ENCODE data around the gene OR9Q1. TPM values are rescaled to one million over a fixed set of nuclear protein-coding genes. Genes with fewer than 3 reads are reported as not detected.

Gene OR9Q1
- total RNA-seq, 1 donor from 2014 or later = not detected

DNA sequence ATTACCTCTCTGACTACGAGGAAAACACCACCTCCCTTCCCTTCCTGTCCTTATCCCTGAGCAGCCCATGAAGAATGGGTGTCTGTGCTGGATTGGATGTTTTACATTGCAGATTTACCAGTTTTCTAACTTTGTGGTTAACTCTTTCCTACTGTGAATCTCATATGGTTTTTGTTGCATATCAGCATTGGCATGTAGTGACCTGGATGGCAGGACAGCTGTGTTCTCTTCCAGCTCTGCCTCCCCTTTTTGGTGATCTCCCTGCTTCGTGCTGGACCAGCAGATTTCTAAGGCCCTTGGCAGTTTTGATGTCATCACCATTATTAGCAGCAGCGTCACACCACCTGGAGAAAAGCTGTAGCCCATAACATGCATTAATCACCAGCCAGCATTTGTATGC, 33.8 kb downstream of the OR9Q1 start:
- peaks cover 3% of the 10 kb centered on the region for H3K9me3 Mint-ChIP-seq
- no peaks in the 10 kb centered on the region for H3K36me3 Mint-ChIP-seq (ENCODE audit: low read depth)
- H3K27me3 Mint-ChIP-seq = no peaks in the 10 kb centered on the region
- intact Hi-C loops (cut with micrococcal nuclease) = no loop called here
- no peak for DNase-seq
- no peak overlapping the region for H3K4me3 Mint-ChIP-seq
- H3K27ac Mint-ChIP-seq = no peak overlapping the region
- no peaks in the 10 kb centered on the region for H3K4me1 Mint-ChIP-seq

DNA sequence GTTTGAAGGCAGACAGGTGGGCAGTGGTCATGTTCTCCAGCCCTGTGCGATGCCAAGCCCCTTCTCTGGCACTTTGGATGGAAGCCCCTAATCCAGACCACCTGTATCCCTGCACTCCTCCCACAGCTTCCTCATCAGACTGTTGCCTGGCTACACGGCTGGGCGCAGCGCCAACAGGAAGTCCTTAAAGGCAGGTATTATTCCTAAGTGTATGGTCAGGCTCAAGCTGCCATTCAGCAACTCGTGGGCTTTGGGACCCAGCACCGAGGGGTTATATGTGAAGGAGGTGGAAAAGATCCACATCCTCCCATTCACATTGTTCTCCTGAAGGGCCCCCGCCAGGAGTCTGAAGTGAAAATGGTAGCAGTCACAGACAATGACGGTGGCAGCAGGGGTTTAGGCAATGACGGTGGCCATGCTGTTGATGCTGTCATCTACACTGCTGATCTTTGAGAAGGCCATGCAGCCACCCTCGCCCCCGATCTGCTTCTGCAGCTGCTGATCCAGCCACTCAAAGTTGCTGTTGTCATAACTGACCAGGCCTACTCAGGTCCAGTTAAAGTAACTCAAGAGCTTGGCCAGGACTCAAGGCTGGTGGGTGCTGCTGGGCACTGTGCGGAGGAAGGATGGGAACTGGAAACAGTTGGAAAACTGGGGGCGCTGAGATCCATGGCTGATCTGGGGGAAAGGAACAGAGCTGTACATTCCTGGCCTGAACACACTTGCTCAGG, 34.8 kb downstream of the OR9Q1 start:
- intact Hi-C loops (cut with micrococcal nuclease) = no loop called here
- no peak for DNase-seq
- H3K27ac Mint-ChIP-seq = no peak overlapping the region
- H3K4me1 Mint-ChIP-seq = no peaks in the 10 kb centered on the region
- H3K9me3 Mint-ChIP-seq = peaks cover 3% of the 10 kb centered on the region
- H3K27me3 Mint-ChIP-seq = no peaks in the 10 kb centered on the region
- no peak overlapping the region for H3K4me3 Mint-ChIP-seq
- H3K36me3 Mint-ChIP-seq (ENCODE audit: low read depth) = no peaks in the 10 kb centered on the region

DNA sequence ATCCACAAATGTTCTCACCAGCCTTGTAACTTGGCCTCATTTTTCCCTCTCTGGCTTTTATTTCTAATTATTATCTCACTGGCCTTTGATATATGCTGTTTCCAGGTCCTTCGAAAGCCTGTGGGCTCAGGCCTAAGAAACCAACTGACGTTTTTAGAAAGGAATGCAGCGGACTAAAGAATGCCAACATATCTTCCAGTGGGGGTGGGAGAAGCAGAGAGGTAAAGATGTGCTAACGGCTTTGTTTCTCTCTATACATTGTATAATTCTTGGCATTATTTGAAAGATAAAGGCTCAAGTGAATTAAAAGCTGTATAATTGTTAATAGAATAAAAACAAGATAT, 35.3 kb downstream of the OR9Q1 start:
- H3K27ac Mint-ChIP-seq = no peak overlapping the region
- no peaks in the 10 kb centered on the region for H3K36me3 Mint-ChIP-seq (ENCODE audit: low read depth)
- no peaks in the 10 kb centered on the region for H3K4me1 Mint-ChIP-seq
- H3K9me3 Mint-ChIP-seq = peaks cover 3% of the 10 kb centered on the region
- no peak for DNase-seq
- no peak overlapping the region for H3K4me3 Mint-ChIP-seq
- intact Hi-C loops (cut with micrococcal nuclease) = no loop called here
- no peaks in the 10 kb centered on the region for H3K27me3 Mint-ChIP-seq

DNA sequence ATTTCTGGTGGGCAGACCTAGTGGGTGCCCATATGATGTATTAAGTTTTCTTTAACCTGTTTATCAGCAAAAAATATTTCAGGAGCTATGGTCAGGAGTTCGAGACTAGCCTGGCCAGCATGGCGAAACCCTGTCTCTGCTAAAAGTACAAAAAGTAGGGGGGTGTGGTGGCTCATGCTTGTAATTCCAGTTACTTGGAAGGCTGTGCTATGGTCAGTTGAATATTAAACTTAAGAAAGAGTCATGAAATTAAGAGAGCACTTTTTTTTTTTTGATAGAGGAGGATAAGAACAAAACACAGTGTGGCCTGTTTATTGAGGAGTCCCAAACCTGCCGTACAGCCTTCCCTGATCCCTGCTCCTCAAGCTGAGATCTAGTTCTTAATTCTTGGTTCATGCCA, 36.9 kb downstream of the OR9Q1 start:
- H3K4me1 Mint-ChIP-seq = no peaks in the 10 kb centered on the region
- H3K27ac Mint-ChIP-seq = no peak overlapping the region
- intact Hi-C loops (cut with micrococcal nuclease) = no loop called here
- DNase-seq = no peak
- H3K36me3 Mint-ChIP-seq (ENCODE audit: low read depth) = no peaks in the 10 kb centered on the region
- H3K9me3 Mint-ChIP-seq = no peaks in the 10 kb centered on the region
- no peak overlapping the region for H3K4me3 Mint-ChIP-seq
- H3K27me3 Mint-ChIP-seq = no peaks in the 10 kb centered on the region

DNA sequence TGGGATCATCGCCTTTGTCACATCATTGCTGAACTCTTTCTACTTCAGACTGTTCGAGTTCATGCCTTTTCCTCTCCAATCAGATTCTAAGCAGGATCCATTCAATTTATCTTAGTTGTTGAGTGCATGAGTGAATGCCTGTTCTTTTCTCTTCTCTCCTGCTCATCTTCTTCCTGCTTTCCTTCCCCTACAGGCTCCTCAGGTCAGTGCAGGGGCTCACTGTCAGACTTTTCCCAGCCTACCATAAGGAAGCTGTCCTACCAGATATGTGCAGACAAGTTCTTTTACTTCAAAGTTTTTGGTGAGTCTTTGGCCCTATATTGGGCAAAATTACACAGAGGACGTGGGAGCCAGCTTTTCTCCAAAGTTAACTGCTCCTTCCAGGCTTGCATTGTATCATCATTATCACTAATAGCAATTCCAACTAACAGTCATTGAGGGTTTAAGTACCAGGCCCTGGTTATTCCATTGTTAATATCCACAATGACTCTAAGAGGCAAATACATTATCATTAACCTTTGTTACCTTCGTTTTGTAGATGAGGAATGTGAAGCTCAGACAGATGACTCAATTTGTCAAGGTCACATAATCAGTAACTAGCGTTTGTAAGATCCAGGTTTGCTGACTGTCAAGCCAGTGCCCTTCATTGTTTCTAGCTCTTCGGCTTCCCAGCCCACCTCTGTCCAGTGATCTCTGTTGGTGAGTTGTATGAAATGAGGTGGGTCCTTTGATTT, 37.4 kb downstream of the OR9Q1 start:
- Mint-ChIP-seq H3K4me3 (no peak overlapping the region), H3K36me3 (ENCODE audit: low read depth) (no peaks in the 10 kb centered on the region), H3K27ac (no peak overlapping the region), H3K9me3 (no peaks in the 10 kb centered on the region), H3K4me1 (no peaks in the 10 kb centered on the region), H3K27me3 (no peaks in the 10 kb centered on the region)
- no peak for DNase-seq
- intact Hi-C loops (cut with micrococcal nuclease) = no loop called here

DNA sequence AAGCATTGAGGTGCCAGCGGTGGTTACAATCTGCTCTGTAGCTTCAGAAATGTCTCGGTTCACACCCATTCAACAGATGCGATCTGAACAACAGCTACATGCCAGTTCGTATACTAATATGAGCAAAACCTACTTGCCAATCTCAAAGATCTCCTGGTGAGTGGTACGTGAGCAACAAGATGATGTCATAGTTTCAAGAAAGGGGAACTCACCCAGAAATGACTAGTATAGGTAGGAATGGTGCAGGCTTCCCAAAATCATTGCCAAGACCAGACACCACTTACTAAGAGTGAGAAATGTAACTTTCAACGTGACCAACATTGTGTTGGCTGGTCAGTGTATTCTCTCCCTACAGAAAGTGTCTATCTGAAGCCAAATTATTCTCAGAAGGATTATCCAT, 38.1 kb downstream of the OR9Q1 start:
- H3K27ac Mint-ChIP-seq = no peak overlapping the region
- no peak overlapping the region for H3K4me3 Mint-ChIP-seq
- no peak for DNase-seq
- no peaks in the 10 kb centered on the region for H3K27me3 Mint-ChIP-seq
- H3K9me3 Mint-ChIP-seq = no peaks in the 10 kb centered on the region
- H3K4me1 Mint-ChIP-seq = no peaks in the 10 kb centered on the region
- H3K36me3 Mint-ChIP-seq (ENCODE audit: low read depth) = no peaks in the 10 kb centered on the region
- intact Hi-C loops (cut with micrococcal nuclease) = no loop called here

DNA sequence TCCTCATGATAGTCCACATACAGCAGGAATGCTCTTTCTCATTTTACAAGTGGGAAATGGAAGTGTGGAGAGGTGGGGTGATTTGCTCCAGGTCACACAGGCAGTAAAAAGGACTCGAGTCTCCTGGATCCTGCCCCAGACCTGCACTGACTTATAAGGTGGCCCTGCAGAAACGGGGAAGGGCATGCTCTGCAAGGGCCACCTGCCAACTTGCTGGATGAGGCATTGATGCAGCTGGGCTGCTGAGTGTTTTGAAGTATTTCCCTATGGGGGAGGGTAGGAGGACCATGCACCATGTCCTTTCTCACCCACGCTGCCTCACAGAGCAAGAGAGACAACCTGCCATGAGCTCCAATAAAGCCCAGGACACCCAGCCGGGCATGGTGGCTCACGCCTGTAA, 44.0 kb downstream of the OR9Q1 start:
- H3K4me3 Mint-ChIP-seq = no peak overlapping the region
- H3K4me1 Mint-ChIP-seq = no peaks in the 10 kb centered on the region
- intact Hi-C loops (cut with micrococcal nuclease) = no loop called here
- H3K27me3 Mint-ChIP-seq = no peaks in the 10 kb centered on the region
- no peak overlapping the region for H3K27ac Mint-ChIP-seq
- no peaks in the 10 kb centered on the region for H3K36me3 Mint-ChIP-seq (ENCODE audit: low read depth)
- DNase-seq = peak; percentile 36
- H3K9me3 Mint-ChIP-seq = no peaks in the 10 kb centered on the region

DNA sequence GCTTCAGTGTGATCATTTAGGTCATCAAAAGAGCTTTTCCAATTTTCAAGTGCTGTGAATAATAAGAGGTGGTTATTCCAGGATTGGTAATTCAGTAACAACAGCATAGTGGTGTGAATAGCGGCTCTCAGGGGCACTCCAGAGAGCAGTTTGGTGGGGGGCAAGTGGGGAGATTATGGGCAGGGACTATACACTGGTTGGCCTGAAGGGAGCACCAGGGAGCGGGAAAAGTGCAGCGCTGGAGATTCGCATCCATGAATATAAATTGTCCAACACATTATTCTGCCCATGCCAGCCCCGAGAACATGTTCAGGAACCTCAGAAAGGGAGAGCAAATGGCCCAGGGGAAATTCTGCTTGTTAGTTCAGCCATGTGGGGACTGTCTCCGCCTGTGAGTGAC, 45.0 kb downstream of the OR9Q1 start:
- Mint-ChIP-seq H3K36me3 (ENCODE audit: low read depth) (no peaks in the 10 kb centered on the region), H3K9me3 (no peaks in the 10 kb centered on the region), H3K4me3 (no peak overlapping the region), H3K27me3 (no peaks in the 10 kb centered on the region), H3K27ac (no peak overlapping the region), H3K4me1 (no peaks in the 10 kb centered on the region)
- DNase-seq = no peak
- intact Hi-C loops (cut with micrococcal nuclease) = no loop called here

DNA sequence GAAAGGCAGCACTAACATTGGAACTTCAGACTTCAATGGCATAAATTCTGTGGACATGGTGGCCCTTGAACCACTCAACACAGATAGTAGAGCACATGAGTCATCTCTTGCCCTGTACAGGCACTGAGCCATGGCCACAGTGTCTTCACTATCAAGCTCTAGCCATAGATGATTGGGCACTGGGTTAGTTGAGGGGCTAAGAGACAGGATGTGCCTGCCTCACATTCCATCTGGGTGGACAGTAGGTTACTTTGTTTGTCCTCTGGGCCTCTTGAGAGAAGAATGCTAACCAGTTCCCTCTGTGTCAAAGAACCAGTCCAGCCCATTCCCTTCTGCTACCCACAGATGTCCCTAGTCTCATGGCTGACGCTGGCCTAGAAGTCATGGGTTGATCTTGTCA, 46.9 kb downstream of the OR9Q1 start:
- no peak for DNase-seq
- intact Hi-C loops (cut with micrococcal nuclease) = no loop called here

DNA sequence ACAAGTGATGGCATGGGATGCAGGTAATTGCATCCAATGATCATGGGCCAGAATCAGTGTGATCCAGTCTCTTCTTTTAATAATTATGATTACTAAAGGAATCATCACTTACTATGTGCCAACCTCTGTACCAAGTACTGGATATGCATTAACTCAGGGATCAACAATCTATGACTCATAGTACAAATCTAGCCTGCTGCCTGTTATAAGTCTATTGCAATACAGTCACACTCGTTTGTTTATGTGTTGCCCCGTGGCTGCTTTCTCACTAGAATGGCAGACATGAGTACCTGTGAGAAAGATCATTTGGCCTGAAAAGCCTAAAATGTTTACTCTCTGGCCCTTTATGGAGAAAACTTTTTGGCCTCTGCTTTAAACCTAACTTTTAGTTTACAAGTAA, 52.1 kb downstream of the OR9Q1 start:
- H3K27me3 Mint-ChIP-seq = no peaks in the 10 kb centered on the region
- no peak for DNase-seq
- H3K4me1 Mint-ChIP-seq = no peaks in the 10 kb centered on the region
- no peak overlapping the region for H3K4me3 Mint-ChIP-seq
- H3K9me3 Mint-ChIP-seq = no peaks in the 10 kb centered on the region
- no peaks in the 10 kb centered on the region for H3K36me3 Mint-ChIP-seq (ENCODE audit: low read depth)
- no peak overlapping the region for H3K27ac Mint-ChIP-seq
- intact Hi-C loops (cut with micrococcal nuclease) = no loop called here

More for the DNA sequence above, 46.9 kb downstream of the OR9Q1 start:
- no peaks in the 10 kb centered on the region for H3K36me3 Mint-ChIP-seq (ENCODE audit: low read depth)
- no peaks in the 10 kb centered on the region for H3K9me3 Mint-ChIP-seq
- no peaks in the 10 kb centered on the region for H3K27me3 Mint-ChIP-seq
- no peaks in the 10 kb centered on the region for H3K4me1 Mint-ChIP-seq
- H3K4me3 Mint-ChIP-seq = no peak overlapping the region
- no peak overlapping the region for H3K27ac Mint-ChIP-seq

DNA sequence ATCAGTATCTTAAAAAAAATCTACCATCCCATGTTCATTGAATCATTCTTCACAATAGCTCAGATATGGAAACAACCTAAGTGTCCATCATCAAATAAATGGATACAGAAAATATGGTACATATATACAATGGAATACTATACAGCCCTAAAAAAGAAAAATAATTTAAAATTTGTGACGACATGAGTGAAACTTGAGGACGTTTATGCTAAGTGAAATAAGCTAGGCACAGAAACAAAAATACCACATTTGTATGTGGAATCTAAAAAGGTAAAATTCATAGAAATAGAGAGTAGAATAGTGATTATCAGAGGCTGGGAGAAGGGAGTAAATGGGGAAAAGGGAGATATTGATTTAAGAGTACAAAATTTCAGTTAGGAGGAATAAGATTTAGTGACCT, 62.8 kb downstream of the OR9Q1 start:
- Mint-ChIP-seq H3K9me3 (peaks cover 7% of the 10 kb centered on the region), H3K4me1 (no peaks in the 10 kb centered on the region), H3K27ac (no peak overlapping the region), H3K4me3 (no peak overlapping the region), H3K36me3 (ENCODE audit: low read depth) (no peaks in the 10 kb centered on the region), H3K27me3 (no peaks in the 10 kb centered on the region)
- intact Hi-C loops (cut with micrococcal nuclease) = no loop called here
- no peak for DNase-seq

DNA sequence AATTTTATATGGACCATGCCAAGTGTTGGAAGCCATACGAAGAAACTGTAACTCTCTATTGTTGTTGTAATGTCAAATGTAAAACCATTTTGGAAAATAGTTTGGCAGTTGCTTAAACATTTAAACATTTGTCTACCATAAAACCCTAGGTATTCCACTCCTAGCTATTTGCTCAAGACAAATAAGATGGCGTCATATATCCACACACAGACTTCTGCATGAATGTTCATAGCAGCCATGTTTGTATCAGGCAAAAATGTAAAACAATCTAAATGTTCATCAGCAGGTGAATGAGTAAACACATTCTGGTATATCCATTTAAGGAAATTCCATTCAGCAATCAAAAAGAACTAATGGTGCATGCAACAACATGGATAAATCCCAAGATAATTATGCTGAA, 73.8 kb downstream of the OR9Q1 start:
- H3K4me3 Mint-ChIP-seq = no peak overlapping the region
- no peak overlapping the region for H3K27ac Mint-ChIP-seq
- DNase-seq = no peak
- H3K4me1 Mint-ChIP-seq = no peaks in the 10 kb centered on the region
- H3K9me3 Mint-ChIP-seq = peaks cover 4% of the 10 kb centered on the region
- H3K27me3 Mint-ChIP-seq = no peaks in the 10 kb centered on the region
- intact Hi-C loops (cut with micrococcal nuclease) = no loop called here
- no peaks in the 10 kb centered on the region for H3K36me3 Mint-ChIP-seq (ENCODE audit: low read depth)

DNA sequence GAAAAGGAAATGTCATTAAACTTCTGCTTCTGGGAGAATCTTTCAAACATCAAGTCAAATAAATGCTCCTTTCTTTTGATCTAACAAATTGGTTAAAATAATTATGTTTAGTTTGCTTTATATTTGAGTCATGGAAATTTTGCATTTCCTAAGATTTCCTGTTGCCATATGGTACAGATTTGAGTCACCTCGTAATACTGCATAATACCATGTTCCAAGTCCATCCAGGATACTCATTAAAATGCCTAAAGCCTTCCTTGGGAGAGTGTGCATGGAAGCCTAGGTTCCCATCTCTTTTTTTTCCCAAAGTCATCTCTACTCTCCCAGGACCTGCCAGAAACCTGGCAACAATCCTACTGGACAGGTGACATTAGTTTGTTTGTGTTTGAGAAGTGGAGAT, 97.4 kb downstream of the OR9Q1 start:
- Mint-ChIP-seq H3K27me3 (peaks cover 2% of the 10 kb centered on the region), H3K4me1 (no peaks in the 10 kb centered on the region), H3K9me3 (no peaks in the 10 kb centered on the region), H3K36me3 (ENCODE audit: low read depth) (no peaks in the 10 kb centered on the region), H3K4me3 (no peak overlapping the region), H3K27ac (no peak overlapping the region)
- intact Hi-C loops (cut with micrococcal nuclease) = no loop called here
- DNase-seq = no peak

DNA sequence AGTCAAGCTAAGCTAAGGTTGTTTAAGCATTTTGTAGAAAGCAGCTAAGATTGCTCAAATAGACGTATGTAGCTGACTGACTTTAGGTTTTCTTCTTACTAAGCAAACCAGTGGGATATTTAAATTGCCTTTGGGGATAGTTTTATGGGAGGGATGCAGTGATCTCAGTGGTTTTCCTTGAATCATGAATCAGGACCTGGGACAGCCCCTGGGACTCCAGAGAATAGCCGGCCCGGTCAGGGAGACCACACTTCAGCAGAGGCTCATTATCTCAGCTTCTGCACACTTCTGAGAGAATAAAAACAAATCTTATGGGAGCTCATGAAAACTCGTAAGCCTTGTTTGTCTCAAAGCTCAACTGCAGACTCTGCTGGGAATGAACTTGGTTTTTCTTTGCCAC, 101.8 kb downstream of the OR9Q1 start, which contains the start of gene OR9I1:
Gene OR9I1 (minus strand): TSS at position 62 of the 400 bp plus-strand sequence. CDS start 6,086 bp downstream, outside the sequence.
- Mint-ChIP-seq H3K4me3 (no peak within 1 kb of the TSS), H3K36me3 (ENCODE audit: low read depth) (no peaks in the 10 kb centered on the region), H3K9me3 (no peaks in the 10 kb centered on the region), H3K27me3 (peaks cover 2% of the 10 kb centered on the region), H3K27ac (no peak within 1 kb of the TSS), H3K4me1 (no peaks in the 10 kb centered on the region)
- DNase-seq = no peak
- intact Hi-C loops (cut with micrococcal nuclease) = no loop called here

DNA sequence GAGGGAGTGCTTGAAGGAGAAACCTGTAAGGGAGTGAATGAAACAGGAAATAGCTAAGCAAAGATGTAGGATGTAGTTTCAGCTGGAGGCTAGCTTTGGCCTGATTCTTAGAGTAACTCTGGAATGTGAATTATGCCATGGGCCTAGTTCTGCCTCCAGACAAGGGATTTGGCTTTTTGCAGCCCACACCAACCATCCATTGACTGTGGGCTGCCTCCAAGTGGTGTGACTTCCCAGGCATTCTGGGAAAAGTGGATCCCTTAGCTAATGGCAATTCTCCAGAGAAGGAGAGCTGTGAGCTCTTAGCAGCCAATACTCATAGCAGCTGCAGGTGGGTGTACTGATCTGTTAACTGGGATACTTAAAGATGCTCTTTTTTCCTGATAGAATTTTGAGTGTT, 103.7 kb downstream of the OR9Q1 start:
- H3K4me3 Mint-ChIP-seq = no peak overlapping the region
- no peak for DNase-seq
- no peaks in the 10 kb centered on the region for H3K4me1 Mint-ChIP-seq
- H3K9me3 Mint-ChIP-seq = no peaks in the 10 kb centered on the region
- no peak overlapping the region for H3K27ac Mint-ChIP-seq
- H3K27me3 Mint-ChIP-seq = no peaks in the 10 kb centered on the region
- no peaks in the 10 kb centered on the region for H3K36me3 Mint-ChIP-seq (ENCODE audit: low read depth)
- intact Hi-C loops (cut with micrococcal nuclease) = no loop called here
